Measurements from ENCODE around the gene BEND6. TPM values are rescaled to one million over a fixed set of nuclear protein-coding genes. Genes with fewer than 3 reads are reported as not detected.
A peak's percentile ranks its signal among the peaks of the same experiment; 100 is the strongest.

BEND6 gene
- total RNA-seq, 1 donor: 34.8 TPM

DNA sequence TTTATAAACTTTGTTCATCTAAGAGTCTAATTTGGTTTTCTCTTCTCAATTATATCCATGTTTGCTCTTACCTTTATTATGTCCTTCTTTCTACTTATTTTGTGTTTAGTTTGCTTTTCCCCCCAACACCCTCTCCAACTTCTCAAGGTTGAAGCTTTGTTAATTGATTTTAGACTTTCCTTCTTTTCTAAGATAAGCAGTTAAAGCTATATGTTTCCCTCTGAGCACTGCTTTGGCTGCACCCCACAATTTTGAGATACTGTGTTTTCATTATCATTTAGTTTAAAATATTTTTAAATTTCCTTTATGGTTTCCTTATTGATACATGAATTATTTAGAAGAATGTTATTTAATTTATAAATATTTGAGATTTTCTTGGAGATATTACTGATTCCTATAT is 13.9 kb upstream of the BEND6 start:
- no peak overlapping the region for H3K4me3 ChIP-seq (ENCODE audit: low read depth, low read length)
- TF ChIP-seq, protein P1, sequence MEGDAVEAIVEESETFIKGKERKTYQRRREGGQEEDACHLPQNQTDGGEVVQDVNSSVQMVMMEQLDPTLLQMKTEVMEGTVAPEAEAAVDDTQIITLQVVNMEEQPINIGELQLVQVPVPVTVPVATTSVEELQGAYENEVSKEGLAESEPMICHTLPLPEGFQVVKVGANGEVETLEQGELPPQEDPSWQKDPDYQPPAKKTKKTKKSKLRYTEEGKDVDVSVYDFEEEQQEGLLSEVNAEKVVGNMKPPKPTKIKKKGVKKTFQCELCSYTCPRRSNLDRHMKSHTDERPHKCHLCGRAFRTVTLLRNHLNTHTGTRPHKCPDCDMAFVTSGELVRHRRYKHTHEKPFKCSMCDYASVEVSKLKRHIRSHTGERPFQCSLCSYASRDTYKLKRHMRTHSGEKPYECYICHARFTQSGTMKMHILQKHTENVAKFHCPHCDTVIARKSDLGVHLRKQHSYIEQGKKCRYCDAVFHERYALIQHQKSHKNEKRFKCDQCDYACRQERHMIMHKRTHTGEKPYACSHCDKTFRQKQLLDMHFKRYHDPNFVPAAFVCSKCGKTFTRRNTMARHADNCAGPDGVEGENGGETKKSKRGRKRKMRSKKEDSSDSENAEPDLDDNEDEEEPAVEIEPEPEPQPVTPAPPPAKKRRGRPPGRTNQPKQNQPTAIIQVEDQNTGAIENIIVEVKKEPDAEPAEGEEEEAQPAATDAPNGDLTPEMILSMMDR (IDR thresholded peaks at IDR 0.05; ENCODE audit: insufficient read depth, low read length): no peak
- no peak for DNase-seq (ENCODE audit: low read depth)

- DNase-seq (ENCODE audit: low read depth): no peak
- TF ChIP-seq, protein P1 (IDR thresholded peaks at IDR 0.05; ENCODE audit: insufficient read depth, low read length): no peak
- H3K4me3 ChIP-seq (ENCODE audit: low read depth, low read length): no peak overlapping the region
Observed at GRCh38 chr6:56944661-56945060, 10.2 kb upstream of the BEND6 start.

DNA sequence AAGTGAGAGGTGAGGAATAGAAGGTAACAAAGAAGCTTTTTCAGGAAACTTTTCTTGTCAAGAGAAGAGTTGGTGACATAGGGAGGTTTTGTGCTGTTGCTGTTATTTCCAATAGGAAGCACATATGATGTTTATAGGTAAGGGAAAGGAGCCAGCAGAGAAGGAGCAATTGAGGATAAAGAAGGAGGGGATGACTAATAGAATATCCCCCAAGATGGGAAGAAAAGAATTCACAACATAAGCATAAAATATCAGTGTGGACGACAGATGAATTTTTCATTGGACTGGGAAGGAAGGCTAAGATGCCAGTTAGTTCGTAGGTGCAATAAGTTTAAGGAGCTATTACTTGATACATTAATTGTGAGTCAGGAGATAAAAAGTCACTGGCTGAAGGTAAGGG is 8.5 kb upstream of the BEND6 start:
- TF ChIP-seq, protein P1 (IDR thresholded peaks at IDR 0.05; ENCODE audit: insufficient read depth, low read length): no peak
- no peak overlapping the region for H3K4me3 ChIP-seq (ENCODE audit: low read depth, low read length)
- DNase-seq (ENCODE audit: low read depth): no peak

DNA sequence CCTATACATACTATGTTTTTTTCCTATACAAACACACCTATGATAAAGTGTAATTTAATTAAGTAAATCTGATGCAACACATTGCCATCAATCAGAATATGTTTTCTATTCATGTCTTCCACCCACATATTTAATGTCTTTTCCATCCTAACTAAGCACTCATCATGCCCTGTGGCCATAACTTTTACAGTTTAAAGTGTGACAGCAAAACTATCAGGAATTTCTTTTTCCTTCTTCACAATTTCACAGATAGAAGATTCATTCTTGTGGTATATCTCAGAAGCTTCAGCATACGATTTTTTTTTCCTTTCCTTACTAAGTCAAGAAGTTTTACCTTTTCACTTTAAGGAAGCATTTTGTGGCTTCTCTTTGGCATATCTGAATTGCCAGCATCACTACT is 7.0 kb upstream of the BEND6 start:
- no peak overlapping the region for H3K4me3 ChIP-seq (ENCODE audit: low read depth, low read length)
- no peak for DNase-seq (ENCODE audit: low read depth)
- TF ChIP-seq, protein P1 (IDR thresholded peaks at IDR 0.05; ENCODE audit: insufficient read depth, low read length): no peak

GRCh38 chr6:56949265-56949664 is 5.6 kb upstream of the BEND6 start:
- TF ChIP-seq, protein P1 (IDR thresholded peaks at IDR 0.05; ENCODE audit: insufficient read depth, low read length): no peak
- no peak overlapping the region for H3K4me3 ChIP-seq (ENCODE audit: low read depth, low read length)
- peak; percentile 36 for DNase-seq (ENCODE audit: low read depth)

GRCh38 chr6:56949925-56950495 is 4.9 kb upstream of the BEND6 start:
- TF ChIP-seq, protein P1 (IDR thresholded peaks at IDR 0.05; ENCODE audit: insufficient read depth, low read length): no peak
- DNase-seq (ENCODE audit: low read depth): peak; percentile 45
- H3K4me3 ChIP-seq (ENCODE audit: low read depth, low read length): no peak overlapping the region

All from fibroblast of the aortic adventitia (primary cell).